Activated naive CD8-positive, alpha-beta T cell treated with anti-CD3 and anti-CD28 coated beads, Interleukin-2, amount 10 ng/mL, durations not matched to agents 7 days and 5 days (primary cell): Measurements from ENCODE around the gene NXF1. TPM values are rescaled to one million over a fixed set of nuclear protein-coding genes. Genes with fewer than 3 reads are reported as not detected.

ENCODE experiments used
- ATAC-seq: fragments of 150-1000 bp; cut with Tn5 transposase; one replicate; pipeline ENCODE4 v1.10.0; 2021; ENCODE audit warnings: low read depth, moderate library complexity
- POLR2A ChIA-PET: fragments of 350-600 bp; sonication (Branson Sonifier 250); formaldehyde crosslinking; loops from one replicate; lab custom pipeline; 2021; ENCODE audit warnings: antibody characterized with exemption; lab: Charles Lee
- DNase-seq: peaks from one replicate; pipeline ENCODE4 v3.0.0; 2021
- H3K27ac Mint-ChIP-seq: one replicate; pipeline ENCODE4 v1.8.0; 2022; ENCODE audit warnings: mild to moderate bottlenecking, mixed read lengths
- H3K27me3 Mint-ChIP-seq: one replicate; pipeline ENCODE4 v1.8.0; 2022; ENCODE audit warnings: mild to moderate bottlenecking, moderate library complexity, mixed read lengths
- H3K36me3 Mint-ChIP-seq: one replicate; pipeline ENCODE4 v1.8.0; 2021; ENCODE audit warnings: mild to moderate bottlenecking, mixed read lengths
- H3K4me1 Mint-ChIP-seq: one replicate; pipeline ENCODE4 v1.8.0; 2021; ENCODE audit warnings: mixed read lengths
- H3K4me3 Mint-ChIP-seq: one replicate; pipeline ENCODE4 v1.8.0; 2022; ENCODE audit warnings: mild to moderate bottlenecking, moderate library complexity, mixed read lengths
- H3K9me3 Mint-ChIP-seq: one replicate; pipeline ENCODE4 v1.8.0; 2021; ENCODE audit warnings: mixed read lengths
- total RNA-seq, 2 experiments: library from RNA; stranded (reverse); gene quantifications; one replicate each; pipeline ENCODE4 v1.2.3, GENCODE V29; 2021

The NXF1 gene
- total RNA-seq, 2 experiments from 2014 or later, result 124 to 131 TPM

DNA sequence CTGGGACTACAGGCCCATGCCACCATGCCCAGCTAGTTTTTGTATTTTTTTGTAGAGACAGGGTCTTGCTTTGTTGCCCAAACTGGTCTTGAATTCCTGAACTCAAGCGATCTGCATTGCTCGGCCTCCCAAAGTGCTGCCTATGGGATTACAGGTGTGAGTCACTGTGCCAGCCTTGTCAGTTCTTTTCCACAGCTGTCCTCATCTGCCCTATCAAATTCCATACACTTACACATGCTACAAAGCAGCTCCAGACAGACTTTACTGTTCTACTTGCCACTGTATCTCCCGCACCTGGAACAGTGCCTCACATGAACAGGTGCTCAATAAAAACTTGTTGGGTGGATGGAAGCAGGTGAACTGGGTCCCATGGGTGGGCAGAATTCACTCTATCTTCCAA is 18.4 kb upstream of the NXF1 start:
- Mint-ChIP-seq H3K4me1 (peaks cover 9% of the 10 kb centered on the region), H3K4me3 (no peak overlapping the region), H3K9me3 (no peaks in the 10 kb centered on the region), H3K36me3 (peaks cover 32% of the 10 kb centered on the region), H3K27me3 (no peaks in the 10 kb centered on the region), H3K27ac (no peak overlapping the region)
- POLR2A ChIA-PET, result interaction anchor here (0.6 to 1.3 kb wide), 6 partner anchors 9 to 232 kb away, joined by 3 to 6 read pairs (median 4); partner anchors contain the start of genes TEX54, TMEM179B and TUT1
- no peak for DNase-seq
- ATAC-seq, result no peak

DNA sequence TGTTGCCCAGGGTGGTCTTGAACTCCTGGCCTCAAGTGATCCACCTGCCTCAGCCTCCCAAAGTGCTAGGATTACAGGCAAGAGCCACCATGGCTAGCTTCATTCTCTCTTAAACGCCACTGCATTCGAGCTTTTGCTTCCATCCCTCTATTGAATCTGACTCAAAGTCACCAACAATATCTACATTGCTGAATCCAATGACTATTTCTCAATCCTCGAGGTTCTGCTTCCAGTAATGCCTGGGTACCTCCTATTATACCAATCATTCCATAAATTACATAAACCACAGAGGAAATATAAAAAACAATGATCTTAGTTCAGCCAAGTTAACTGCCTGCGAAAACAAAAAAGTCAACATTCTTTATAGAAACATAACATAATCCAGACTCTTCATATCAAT is 11.9 kb upstream of the NXF1 start:
- no peak for DNase-seq
- Mint-ChIP-seq H3K27ac (no peak overlapping the region), H3K36me3 (peaks cover 6% of the 10 kb centered on the region), H3K9me3 (no peaks in the 10 kb centered on the region), H3K27me3 (no peaks in the 10 kb centered on the region), H3K4me3 (no peak overlapping the region), H3K4me1 (peaks cover 1% of the 10 kb centered on the region)
- POLR2A ChIA-PET, result interaction anchor here (0.7 to 2.9 kb wide), 7 partner anchors 10 to 849 kb away, joined by 3 to 10 read pairs (median 4); partner anchors contain the start of genes NXF1, TEX54 and TMEM179B
- ATAC-seq, result no peak

DNA sequence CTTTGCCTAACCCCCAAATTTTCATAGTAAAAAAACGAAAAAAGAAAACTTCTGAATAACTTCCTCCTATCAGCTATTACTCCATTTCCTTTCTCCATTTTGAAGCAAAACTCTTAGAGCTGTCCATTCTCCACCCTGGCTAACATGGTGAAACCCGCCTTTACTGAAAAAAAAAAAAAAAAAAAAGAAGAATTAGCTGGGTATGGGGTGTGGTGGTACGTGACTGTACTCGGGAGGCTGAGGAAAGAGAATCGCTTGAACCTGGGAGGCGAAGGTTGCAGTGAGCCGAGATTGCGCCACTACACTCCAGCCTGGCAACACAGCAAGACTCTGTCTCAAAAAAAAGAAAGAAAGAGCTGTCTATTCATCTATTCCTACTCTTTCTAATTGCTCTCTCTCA is 11.3 kb upstream of the NXF1 start:
- no peak for ATAC-seq

DNA sequence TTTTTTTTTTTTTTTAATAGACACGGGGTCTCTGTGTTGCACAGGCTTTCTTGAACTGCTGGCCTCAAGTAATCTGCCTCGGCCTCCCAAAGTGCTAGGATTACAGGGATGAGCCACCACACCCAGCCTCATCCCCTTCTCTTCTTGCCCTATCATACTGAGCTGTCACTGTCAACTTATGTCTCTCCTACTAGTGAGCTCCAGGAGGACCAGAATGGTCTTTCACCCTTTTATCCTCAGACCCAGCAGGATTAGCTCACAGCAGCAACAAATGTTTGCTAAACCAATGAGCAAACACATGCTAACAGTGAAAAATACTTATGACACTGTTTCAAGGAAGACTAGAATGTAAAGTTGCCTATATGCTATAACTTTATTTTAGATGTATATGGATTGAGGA is 6.4 kb upstream of the NXF1 start:
- POLR2A ChIA-PET, result interaction anchor here (0.6 kb wide), 1 partner anchor 19 kb away, joined by 4 read pairs; no protein-coding TSS in a partner anchor
- H3K9me3 Mint-ChIP-seq, result no peaks in the 10 kb centered on the region
- H3K27ac Mint-ChIP-seq, result no peak overlapping the region
- no peaks in the 10 kb centered on the region for H3K27me3 Mint-ChIP-seq
- H3K4me3 Mint-ChIP-seq, result no peak overlapping the region
- no peak for DNase-seq
- no peak for ATAC-seq
- peaks cover 5% of the 10 kb centered on the region for H3K4me1 Mint-ChIP-seq
- H3K36me3 Mint-ChIP-seq, result peaks cover 3% of the 10 kb centered on the region

More for the DNA sequence above, 11.3 kb upstream of the NXF1 start:
- no peaks in the 10 kb centered on the region for H3K9me3 Mint-ChIP-seq
- H3K27ac Mint-ChIP-seq, result no peak overlapping the region
- H3K4me1 Mint-ChIP-seq, result peaks cover 1% of the 10 kb centered on the region
- POLR2A ChIA-PET, result interaction anchor here (0.7 to 2.9 kb wide), 9 partner anchors 9 to 849 kb away, joined by 3 to 10 read pairs (median 4); partner anchors contain the start of genes NXF1, TEX54 and TMEM179B
- no peak overlapping the region for H3K4me3 Mint-ChIP-seq
- H3K27me3 Mint-ChIP-seq, result no peaks in the 10 kb centered on the region
- peaks cover 6% of the 10 kb centered on the region for H3K36me3 Mint-ChIP-seq
- no peak for DNase-seq

DNA sequence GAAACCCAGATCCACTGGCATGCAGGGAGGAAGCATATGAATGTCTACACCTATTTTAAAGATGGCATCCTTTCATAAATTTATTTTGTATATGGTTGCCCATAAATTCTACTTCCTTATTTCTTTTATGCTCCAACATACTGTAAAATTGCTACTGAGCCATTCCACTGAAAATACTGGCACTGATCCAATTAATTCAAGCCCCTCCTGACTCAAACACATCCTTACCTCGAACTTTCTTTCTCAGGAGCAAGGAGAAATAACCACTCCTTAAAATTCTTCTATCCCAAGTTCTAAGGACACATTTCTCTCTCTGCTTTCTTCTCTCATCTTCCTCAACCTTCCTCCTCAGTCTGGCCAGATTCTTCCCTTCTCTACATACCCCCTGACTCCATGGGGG is 5.5 kb upstream of the NXF1 start:
- DNase-seq (no peak), ATAC-seq (no peak)
- H3K9me3 Mint-ChIP-seq, result no peaks in the 10 kb centered on the region
- no peak overlapping the region for H3K27ac Mint-ChIP-seq
- H3K4me1 Mint-ChIP-seq, result peaks cover 11% of the 10 kb centered on the region
- no peak overlapping the region for H3K4me3 Mint-ChIP-seq
- H3K27me3 Mint-ChIP-seq, result no peaks in the 10 kb centered on the region
- POLR2A ChIA-PET, result interaction anchor here (1.0 kb wide), 1 partner anchor 30 kb away, joined by 4 read pairs; no protein-coding TSS in a partner anchor
- peaks cover 3% of the 10 kb centered on the region for H3K36me3 Mint-ChIP-seq

DNA sequence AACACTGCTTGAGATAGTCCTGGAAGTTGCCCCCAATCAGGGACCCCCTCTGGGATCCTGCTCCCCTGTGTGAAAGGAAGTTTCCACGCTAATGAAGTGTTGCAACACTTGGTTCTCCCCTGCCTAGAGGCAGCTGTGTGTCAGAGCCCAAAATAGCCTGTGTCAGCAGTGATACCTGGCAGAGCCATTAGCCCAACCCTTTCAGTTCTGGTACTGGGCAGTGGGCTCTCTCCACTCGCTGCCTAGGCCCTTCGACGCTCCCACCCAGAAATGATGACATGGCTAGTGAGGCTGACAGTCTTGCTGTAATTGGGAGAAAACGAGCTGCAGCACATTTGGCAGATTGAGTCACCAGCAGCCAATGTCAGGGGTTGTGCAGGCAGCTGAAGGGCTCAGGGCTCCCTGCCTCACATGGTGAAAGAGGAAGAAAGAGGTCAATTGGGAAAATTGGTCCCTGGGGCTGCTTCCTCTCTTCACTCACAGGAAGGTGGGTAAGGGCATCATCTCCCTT is 1.4 kb upstream of the NXF1 start:
- Mint-ChIP-seq H3K36me3 (peaks cover 11% of the 10 kb centered on the region), H3K4me3 (peak overlapping the region; percentile 99), H3K9me3 (no peaks in the 10 kb centered on the region), H3K4me1 (peaks cover 30% of the 10 kb centered on the region), H3K27ac (peak overlapping the region; percentile 78), H3K27me3 (no peaks in the 10 kb centered on the region)
- POLR2A ChIA-PET, result interaction anchor here (0.8 to 9.0 kb wide), 16 partner anchors 10 to 135 kb away, joined by 3 to 98 read pairs (median 8); partner anchors contain the start of genes HNRNPUL2, POLR2G, SLC3A2 and STX5
- ATAC-seq (no peak), DNase-seq (no peak)

DNA sequence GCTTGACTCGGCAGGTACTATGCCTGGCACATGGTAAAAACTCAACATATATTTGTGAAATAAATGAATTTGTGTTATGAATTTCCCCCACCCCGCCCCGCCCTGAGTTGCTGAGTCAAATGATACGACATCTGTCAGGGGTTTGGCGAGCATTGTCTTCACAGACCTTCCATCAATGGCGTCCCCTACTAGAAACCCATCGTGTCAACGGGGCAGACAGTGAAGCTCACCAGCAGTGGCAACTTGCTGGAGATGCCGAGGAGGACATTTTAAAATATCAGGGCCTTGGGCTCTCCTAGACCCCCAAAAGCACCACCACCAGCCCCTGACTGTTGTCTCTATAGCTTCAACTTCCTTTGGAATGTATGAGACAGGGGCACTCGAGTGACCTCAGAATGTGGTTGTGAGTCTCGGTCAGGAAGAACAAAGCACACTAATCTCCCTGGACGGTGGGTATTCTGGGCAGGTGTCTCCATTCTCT is 761 bp upstream of the NXF1 start:
- POLR2A ChIA-PET, result interaction anchor here (0.5 to 9.0 kb wide), 19 partner anchors 9 to 166 kb away, joined by 3 to 98 read pairs (median 8); partner anchors contain the start of genes GNG3, HNRNPUL2, SLC3A2 and STX5
- Mint-ChIP-seq H3K4me3 (peak overlapping the region; percentile 99), H3K9me3 (no peaks in the 10 kb centered on the region), H3K27me3 (no peaks in the 10 kb centered on the region), H3K36me3 (peaks cover 16% of the 10 kb centered on the region), H3K27ac (peak overlapping the region; percentile 99), H3K4me1 (peaks cover 33% of the 10 kb centered on the region)
- no peak for DNase-seq
- peak; percentile 5 for ATAC-seq

DNA sequence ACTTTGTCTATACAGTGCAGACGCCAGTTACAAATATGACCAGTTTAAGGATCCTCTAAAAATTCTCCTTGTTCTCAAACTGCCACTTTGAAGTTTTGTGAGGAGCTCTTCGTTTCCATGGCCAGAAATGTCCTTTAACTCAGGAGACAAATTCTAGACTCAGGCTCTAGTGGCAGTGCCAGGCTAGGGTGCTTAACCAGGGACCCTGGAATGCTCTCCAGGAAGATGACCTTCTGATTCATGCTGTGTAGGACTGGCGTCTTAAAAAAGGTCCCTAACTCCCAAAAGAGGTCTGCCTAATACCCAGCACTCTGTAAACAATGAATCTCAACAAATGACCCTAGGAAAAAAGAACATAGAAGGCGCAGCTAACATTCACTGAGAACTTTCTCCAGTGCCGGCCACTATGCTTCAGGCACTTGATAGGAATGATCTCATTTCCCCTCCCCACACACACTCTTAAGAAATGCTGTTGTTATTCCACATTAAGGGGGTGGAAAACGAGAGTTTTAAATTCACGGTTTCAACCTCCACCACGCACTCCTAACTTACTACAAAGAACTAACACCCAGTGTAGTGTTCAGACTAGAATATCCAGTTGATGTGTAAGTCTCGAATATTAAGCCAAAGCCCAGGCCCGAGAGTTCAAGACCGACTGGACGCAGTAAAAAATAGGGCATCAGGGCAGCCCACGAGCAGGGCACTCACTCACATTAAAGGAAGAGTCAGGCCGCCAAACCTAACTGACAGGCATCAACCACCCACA is 747 bp downstream of the NXF1 start:
- Mint-ChIP-seq H3K36me3 (peaks cover 23% of the 10 kb centered on the region), H3K27me3 (no peaks in the 10 kb centered on the region), H3K27ac (peak overlapping the region; percentile 95), H3K9me3 (no peaks in the 10 kb centered on the region), H3K4me3 (peak overlapping the region; percentile 99), H3K4me1 (peaks cover 33% of the 10 kb centered on the region)
- ATAC-seq, result no peak
- POLR2A ChIA-PET, result interaction anchor here (0.5 to 9.0 kb wide), 11 partner anchors 10 to 136 kb away, joined by 3 to 98 read pairs (median 5); partner anchors contain the start of genes POLR2G, STX5, TMEM179B and WDR74
- DNase-seq, result no peak

DNA sequence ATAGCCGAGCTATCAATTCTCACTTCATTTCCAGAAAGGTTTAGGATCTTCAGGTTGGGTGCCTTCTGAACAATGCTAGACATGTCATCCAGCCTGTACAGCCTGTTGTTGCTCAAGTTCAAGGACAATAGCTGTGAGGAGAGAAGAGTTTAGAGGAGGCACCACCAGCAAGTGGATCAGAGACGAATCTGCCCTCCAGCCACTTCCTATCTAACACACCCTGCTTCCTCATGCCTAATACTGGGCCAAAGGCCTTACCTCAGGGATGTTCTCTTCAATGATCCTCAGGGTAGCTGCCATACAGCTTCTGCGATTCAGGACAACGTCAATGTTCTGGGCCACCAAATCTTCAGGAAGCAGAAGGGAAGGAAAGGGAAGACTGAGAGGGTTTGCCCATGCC is 4.2 kb downstream of the NXF1 start:
- no peak for ATAC-seq
- H3K9me3 Mint-ChIP-seq, result no peaks in the 10 kb centered on the region
- peaks cover 26% of the 10 kb centered on the region for H3K4me1 Mint-ChIP-seq
- H3K36me3 Mint-ChIP-seq, result peaks cover 34% of the 10 kb centered on the region
- POLR2A ChIA-PET, result interaction anchor here (1.1 to 9.0 kb wide), 6 partner anchors 8 to 61 kb away, joined by 5 to 98 read pairs (median 10); partner anchors contain the start of genes TMEM179B and WDR74
- no peak overlapping the region for H3K4me3 Mint-ChIP-seq
- H3K27me3 Mint-ChIP-seq, result no peaks in the 10 kb centered on the region
- H3K27ac Mint-ChIP-seq, result no peak overlapping the region
- no peak for DNase-seq

DNA sequence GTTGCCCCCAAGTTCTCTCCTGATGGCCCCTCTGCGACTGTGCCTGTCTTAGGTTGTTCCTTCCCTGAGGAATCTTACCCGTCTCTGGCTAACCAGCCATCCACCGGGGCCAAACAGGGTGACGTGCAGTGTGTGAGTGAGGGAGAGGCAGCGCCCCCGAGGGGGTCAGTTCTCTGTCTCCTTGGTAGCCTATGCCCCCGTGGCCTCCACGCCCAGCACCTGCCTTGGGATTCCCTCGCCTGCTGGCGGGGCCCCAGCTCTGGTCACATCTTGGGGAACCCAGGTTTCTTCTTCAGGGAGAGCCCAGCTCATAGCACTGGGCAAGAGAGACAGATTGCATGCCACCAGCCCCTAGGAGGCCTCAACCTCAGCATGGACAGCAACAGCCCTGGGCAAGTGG is 5.8 kb downstream of the NXF1 start:
- H3K9me3 Mint-ChIP-seq, result no peaks in the 10 kb centered on the region
- DNase-seq (no peak), ATAC-seq (no peak)
- no peak overlapping the region for H3K4me3 Mint-ChIP-seq
- peaks cover 25% of the 10 kb centered on the region for H3K4me1 Mint-ChIP-seq
- H3K36me3 Mint-ChIP-seq, result peaks cover 41% of the 10 kb centered on the region
- peak overlapping the region; percentile 42 for H3K27ac Mint-ChIP-seq
- POLR2A ChIA-PET, result interaction anchor here (2.1 kb wide), 1 partner anchor 12 kb away, joined by 14 read pairs; the partner anchor contains the start of gene TMEM179B
- no peaks in the 10 kb centered on the region for H3K27me3 Mint-ChIP-seq

DNA sequence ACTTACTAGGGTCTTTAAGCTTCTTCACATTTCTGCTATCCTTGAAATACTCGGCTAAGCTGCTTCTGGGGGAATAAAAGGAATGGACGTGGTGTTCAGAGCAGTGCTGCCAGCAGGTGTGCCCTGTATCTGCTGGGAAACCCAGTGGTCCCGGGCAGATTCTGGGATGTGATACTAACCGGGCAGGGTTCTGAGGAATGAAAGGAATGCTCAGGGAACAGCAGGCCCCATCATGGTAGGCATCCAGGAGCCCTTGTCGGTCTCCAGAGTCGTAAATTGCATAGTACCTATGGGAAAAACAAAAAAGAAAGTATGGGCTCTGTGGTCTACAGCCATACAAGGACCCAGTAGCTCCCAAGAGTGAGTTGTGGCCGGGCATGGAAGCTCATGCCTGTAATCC is 9.0 kb downstream of the NXF1 start:
- Mint-ChIP-seq H3K27ac (no peak overlapping the region), H3K9me3 (no peaks in the 10 kb centered on the region), H3K4me1 (peaks cover 14% of the 10 kb centered on the region), H3K36me3 (peaks cover 42% of the 10 kb centered on the region), H3K27me3 (no peaks in the 10 kb centered on the region), H3K4me3 (no peak overlapping the region)
- no peak for DNase-seq
- ATAC-seq, result no peak
- POLR2A ChIA-PET, result interaction anchor here (0.8 to 1.6 kb wide), 3 partner anchors 36 to 59 kb away, joined by 3 to 4 read pairs (median 4); no protein-coding TSS in a partner anchor

DNA sequence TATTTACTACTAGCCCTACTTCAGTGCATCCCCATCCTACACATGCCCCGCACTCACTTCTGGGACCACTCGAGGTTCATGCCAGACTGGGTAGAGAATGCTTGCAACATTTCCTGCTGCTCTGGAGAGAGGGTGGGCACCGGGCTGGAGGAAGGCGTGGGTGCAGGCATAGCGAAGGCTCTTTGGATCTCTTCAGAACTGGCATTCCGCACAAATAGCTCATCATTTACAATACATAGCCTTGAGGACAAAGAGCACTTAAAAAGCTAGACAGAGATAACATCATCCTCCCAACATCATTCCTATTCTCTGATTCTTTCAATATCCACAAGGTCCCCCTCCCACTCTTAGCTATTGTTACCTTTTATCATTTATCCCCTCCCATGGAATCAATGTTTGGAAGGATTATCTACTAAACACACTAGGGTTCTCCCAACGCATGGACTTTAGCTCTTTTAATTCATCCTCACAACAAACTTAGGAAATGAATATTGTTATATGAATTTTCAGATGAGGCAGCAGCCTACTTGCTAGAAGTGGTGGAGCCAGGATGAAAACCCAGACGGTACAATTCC is 11.0 kb downstream of the NXF1 start:
- Mint-ChIP-seq H3K9me3 (no peaks in the 10 kb centered on the region), H3K4me1 (peaks cover 29% of the 10 kb centered on the region), H3K4me3 (no peak overlapping the region), H3K36me3 (peaks cover 37% of the 10 kb centered on the region), H3K27ac (no peak overlapping the region), H3K27me3 (no peaks in the 10 kb centered on the region)
- DNase-seq (no peak), ATAC-seq (no peak)
- POLR2A ChIA-PET, result interaction anchor here (0.8 to 2.3 kb wide), 7 partner anchors 10 to 67 kb away, joined by 3 to 11 read pairs (median 7); partner anchors contain the start of genes HNRNPUL2, NXF1, TEX54 and ZBTB3
